Vagina (tissue), 2 donors: ENCODE data around the gene PDE4D. TPM values are rescaled to one million over a fixed set of nuclear protein-coding genes. Genes with fewer than 3 reads are reported as not detected.

Experiments used
- DNase-seq, 2 donors: peaks; one replicate each; pipeline ENCODE4 v3.0.0-alpha.2; 2017; ENCODE audit errors: extremely low spot score in 2 of 2
- H3K27ac ChIP-seq: fragments of 200-600 bp; sonication (generic); one replicate; pipeline ENCODE4 v1.5.1; 2019
- H3K27me3 ChIP-seq: fragments of 200-600 bp; sonication (generic); one replicate; pipeline ENCODE4 v1.5.1; 2019
- H3K36me3 ChIP-seq, 2 donors: fragments of 200-600 bp; sonication (generic); one replicate each; pipeline ENCODE4 v1.5.1; 2017 to 2019
- H3K4me1 ChIP-seq: fragments of 200-600 bp; sonication (generic); one replicate; pipeline ENCODE4 v1.5.1; 2019
- H3K4me3 ChIP-seq, 2 donors: fragments of 200-600 bp; sonication (generic); 1 replicate in 1 of 2; 2 replicates in 1 of 2; pipeline ENCODE4 v1.5.1; 2016 to 2019
- H3K9me3 ChIP-seq: fragments of 200-600 bp; sonication (generic); one replicate; pipeline ENCODE4 v1.5.1; 2019
- CTCF ChIP-seq, 3 experiments: fragments of 450-650 bp in 2 of 3; fragments of 200-600 bp in 1 of 3; sonication (generic) in 1 of 3; IDR thresholded peaks; one replicate each; pipeline ENCODE4 v1.5.1; 2017 to 2019; ENCODE audit warnings: antibody characterized with exemption in 3 of 3, mild to moderate bottlenecking in 2 of 3, moderate library complexity in 2 of 3
- POLR2A ChIP-seq, 2 donors: fragments of 450-650 bp; IDR thresholded peaks; one replicate each; pipeline ENCODE4 v1.6.1; 2017; ENCODE audit warnings: antibody characterized with exemption in 2 of 2, mild to moderate bottlenecking in 2 of 2, moderate library complexity in 2 of 2
- POLR2AphosphoS5 ChIP-seq, 2 donors: sonication (generic); formaldehyde crosslinking; IDR thresholded peaks; one replicate each; pipeline ENCODE4 v1.9.0; 2017; ENCODE audit warnings: antibody characterized with exemption in 2 of 2, mild to moderate bottlenecking in 2 of 2, low read depth in 1 of 2; ENCODE audit not compliant: insufficient read depth in 1 of 2
- intact Hi-C: fragments of 100-400 bp; cut with DNase I; formaldehyde crosslinking; loops from one replicate; pipeline ENCODE4 v1.15.1; 2023
- total RNA-seq: library from RNA; depleted of rRNA; stranded (reverse); fragments of >200 nt; gene quantifications from one replicate; pipeline ENCODE4 v1.2.3, GENCODE V29; 2016

The PDE4D gene
- total RNA-seq, 1 donor from 2014 or later: 86.9 TPM

- Histone ChIP-seq H3K36me3 (no peaks in the 10 kb centered on the region), H3K27ac (no peak overlapping the region), H3K27me3 (no peaks in the 10 kb centered on the region), H3K4me3 (no peak overlapping the region), H3K4me1 (peaks cover 29% of the 10 kb centered on the region), H3K9me3 (no peaks in the 10 kb centered on the region)
- no peak for DNase-seq
- TF ChIP-seq CTCF (IDR thresholded peaks at IDR 0.05) (no peak), POLR2A (IDR thresholded peaks at IDR 0.05) (no peak), POLR2AphosphoS5 (IDR thresholded peaks at IDR 0.05; ENCODE audit: insufficient read depth in 1 of 2, low read depth in 1 of 2) (no peak)
- intact Hi-C loops: no loop called here
Measured at GRCh38 chr5:59042201-59043055, 851.1 kb downstream of the PDE4D start.

GRCh38 chr5:59041355-59041754, 852.2 kb downstream of the PDE4D start:
- intact Hi-C loops: no loop called here
- no peak for TF ChIP-seq POLR2AphosphoS5 (IDR thresholded peaks at IDR 0.05; ENCODE audit: insufficient read depth in 1 of 2, low read depth in 1 of 2)
- TF ChIP-seq CTCF (IDR thresholded peaks at IDR 0.05): no peak
- no peak for TF ChIP-seq POLR2A (IDR thresholded peaks at IDR 0.05)
- Histone ChIP-seq H3K9me3 (no peaks in the 10 kb centered on the region), H3K36me3 (no peaks in the 10 kb centered on the region), H3K27ac (no peak overlapping the region), H3K4me1 (peaks cover 40% of the 10 kb centered on the region), H3K27me3 (no peaks in the 10 kb centered on the region), H3K4me3 (no peak overlapping the region)
- DNase-seq: no peak

- intact Hi-C loops: no loop called here
- Histone ChIP-seq H3K4me1 (peaks cover 45% of the 10 kb centered on the region), H3K9me3 (no peaks in the 10 kb centered on the region), H3K4me3 (no peak overlapping the region), H3K36me3 (no peaks in the 10 kb centered on the region), H3K27ac (no peak overlapping the region), H3K27me3 (no peaks in the 10 kb centered on the region)
- no peak for TF ChIP-seq CTCF (IDR thresholded peaks at IDR 0.05)
- TF ChIP-seq POLR2A (IDR thresholded peaks at IDR 0.05): no peak
- no peak for TF ChIP-seq POLR2AphosphoS5 (IDR thresholded peaks at IDR 0.05; ENCODE audit: insufficient read depth in 1 of 2, low read depth in 1 of 2)
- no peak for DNase-seq
Measured at GRCh38 chr5:59040804-59041201, 852.7 kb downstream of the PDE4D start.

- H3K4me1 ChIP-seq: peaks cover 51% of the 10 kb centered on the region
- intact Hi-C loops: no loop called here
- no peaks in the 10 kb centered on the region for H3K27me3 ChIP-seq
- TF ChIP-seq POLR2AphosphoS5 (IDR thresholded peaks at IDR 0.05; ENCODE audit: insufficient read depth in 1 of 2, low read depth in 1 of 2): no peak
- TF ChIP-seq POLR2A (IDR thresholded peaks at IDR 0.05): no peak
- TF ChIP-seq CTCF (IDR thresholded peaks at IDR 0.05): no peak
- H3K36me3 ChIP-seq: no peaks in the 10 kb centered on the region
- peak overlapping the region; percentile 73 to 83 for H3K4me3 ChIP-seq
- no peak for DNase-seq
- peak overlapping the region; percentile 88 for H3K27ac ChIP-seq
- no peaks in the 10 kb centered on the region for H3K9me3 ChIP-seq
Measured at GRCh38 chr5:59040024-59040803, 853.3 kb downstream of the PDE4D start.
